Progenitor cell of endocrine pancreas (in vitro differentiated cells): ENCODE results near the gene ANO7. TPM values are rescaled to one million over a fixed set of nuclear protein-coding genes. Genes with fewer than 3 reads are reported as not detected.

Source experiments
- DNase-seq: peaks from one replicate; pipeline ENCODE4 v3.0.0; 2021; ENCODE audit warnings: low spot score; ENCODE audit not compliant: unreplicated experiment
- H3K27ac Mint-ChIP-seq: 2 replicates; pipeline ENCODE4 v1.8.0; 2021; ENCODE audit warnings: mild to moderate bottlenecking, moderate library complexity, mixed read lengths
- H3K27me3 Mint-ChIP-seq: 2 replicates; pipeline ENCODE4 v1.8.0; 2021; ENCODE audit warnings: mixed read lengths
- H3K36me3 Mint-ChIP-seq: 2 replicates; pipeline ENCODE4 v1.8.0; 2022; ENCODE audit warnings: mixed read lengths; ENCODE audit not compliant: insufficient read depth
- H3K4me1 Mint-ChIP-seq: 2 replicates; pipeline ENCODE4 v1.8.0; 2021; ENCODE audit warnings: low read depth, mixed read lengths
- H3K4me3 Mint-ChIP-seq: 2 replicates; pipeline ENCODE4 v1.8.0; 2021; ENCODE audit warnings: low read depth, mild to moderate bottlenecking, moderate library complexity, mixed read lengths
- H3K9me3 Mint-ChIP-seq: 2 replicates; pipeline ENCODE4 v1.8.0; 2021; ENCODE audit warnings: low read depth, mixed read lengths
- CTCF ChIP-seq: fragments of 200-600 bp; sonication (generic); IDR thresholded peaks from one replicate; pipeline ENCODE4 v1.5.0; 2021; ENCODE audit warnings: antibody characterized with exemption, mild to moderate bottlenecking; ENCODE audit not compliant: unreplicated experiment
- total RNA-seq: library from RNA; stranded (reverse); gene quantifications from 2 replicates; pipeline ENCODE4 v1.2.1, GENCODE V29; 2021

Gene ANO7
- total RNA-seq, 1 donor from 2014 or later = 2.5 TPM

GRCh38 chr2:241268716-241269445, 80.4 kb downstream of the ANO7 start:
- TF ChIP-seq CTCF = no peak
- no peak for DNase-seq
- no peak overlapping the region for H3K27ac Mint-ChIP-seq
- H3K4me1 Mint-ChIP-seq = peaks cover 24% of the 10 kb centered on the region
- H3K27me3 Mint-ChIP-seq = no peaks in the 10 kb centered on the region
- H3K9me3 Mint-ChIP-seq = no peaks in the 10 kb centered on the region
- H3K36me3 Mint-ChIP-seq = peaks cover 6% of the 10 kb centered on the region
- no peak overlapping the region for H3K4me3 Mint-ChIP-seq

GRCh38 chr2:241269707-241270520, 81.4 kb downstream of the ANO7 start:
- Mint-ChIP-seq H3K4me3 (peak overlapping the region; percentile 89), H3K9me3 (no peaks in the 10 kb centered on the region), H3K27ac (no peak overlapping the region), H3K4me1 (peaks cover 24% of the 10 kb centered on the region), H3K36me3 (peaks cover 6% of the 10 kb centered on the region), H3K27me3 (no peaks in the 10 kb centered on the region)
- DNase-seq = no peak
- TF ChIP-seq CTCF = no peak

- peak overlapping the region; percentile 15 for H3K27ac Mint-ChIP-seq
- H3K36me3 Mint-ChIP-seq = peaks cover 10% of the 10 kb centered on the region
- no peaks in the 10 kb centered on the region for H3K27me3 Mint-ChIP-seq
- peak overlapping the region; percentile 89 for H3K4me3 Mint-ChIP-seq
- peaks cover 24% of the 10 kb centered on the region for H3K4me1 Mint-ChIP-seq
- peaks cover 5% of the 10 kb centered on the region for H3K9me3 Mint-ChIP-seq
- no peak for DNase-seq
- no peak for TF ChIP-seq CTCF
Observed at GRCh38 chr2:241270531-241270930, 82.1 kb downstream of the ANO7 start.

DNA sequence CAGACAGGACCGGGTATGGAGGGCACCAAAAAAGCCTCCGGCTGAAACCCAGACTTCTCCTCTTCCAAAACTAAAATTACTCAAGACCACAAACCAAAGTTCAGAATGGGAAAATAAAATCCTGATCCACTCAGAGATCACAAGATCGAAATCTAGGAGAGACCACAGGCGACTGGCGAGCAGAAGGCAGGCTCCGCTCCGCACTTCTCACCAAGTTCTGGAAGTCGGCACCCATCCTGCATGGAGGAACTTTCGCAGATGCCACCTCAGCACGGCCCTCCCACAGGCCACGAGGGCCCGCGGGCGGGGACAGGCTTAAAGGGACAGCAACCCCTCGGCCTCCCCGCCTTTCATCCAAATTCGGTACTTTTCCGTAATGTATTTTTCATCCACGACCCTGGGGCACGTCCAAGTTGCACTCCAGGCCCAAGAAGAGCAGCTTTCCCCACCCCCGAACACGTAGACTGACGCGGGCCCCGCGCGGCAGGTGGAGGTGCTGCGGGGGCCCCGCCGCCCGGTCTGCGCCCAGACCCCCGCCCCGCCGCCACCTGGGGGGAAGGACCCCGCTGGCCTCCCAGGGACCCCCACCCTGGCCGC, 83.3 kb downstream of the ANO7 start:
- Mint-ChIP-seq H3K4me1 (peaks cover 24% of the 10 kb centered on the region), H3K36me3 (peaks cover 7% of the 10 kb centered on the region), H3K27me3 (no peaks in the 10 kb centered on the region), H3K4me3 (peak overlapping the region; percentile 89), H3K9me3 (peaks cover 14% of the 10 kb centered on the region), H3K27ac (peak overlapping the region; percentile 93)
- peak; percentile 27 for DNase-seq
- no peak for TF ChIP-seq CTCF
